ENCODE measurements around the gene MOB3C. TPM values are rescaled to one million over a fixed set of nuclear protein-coding genes. Genes with fewer than 3 reads are reported as not detected.

The MOB3C gene
- total RNA-seq, 1 donor from 2014 or later: 1.1 TPM

- no peaks in the 10 kb centered on the region for H3K9me3 Mint-ChIP-seq
- Histone ChIP-seq H3F3A (ENCODE audit: low read depth) (no peaks in the 10 kb centered on the region), H3K79me2 (ENCODE audit: low read depth) (no peaks in the 10 kb centered on the region), H3K27ac (no peak overlapping the region), H3K4me3 (no peak overlapping the region), H3K9ac (no peak overlapping the region), H3K4me2 (no peak overlapping the region), H3K27me3 (no peaks in the 10 kb centered on the region), H3K4me1 (peaks cover 7% of the 10 kb centered on the region), H3K36me3 (no peaks in the 10 kb centered on the region), H2AFZ (replicated peaks) (no peak overlapping the region), H3K9me3 (ENCODE audit: low read depth) (no peaks in the 10 kb centered on the region), H4K20me1 (ENCODE audit: low read depth) (no peaks in the 10 kb centered on the region)
- DNase-seq (ENCODE audit: low spot score): no peak
- H3K4me3 Mint-ChIP-seq: no peak overlapping the region
- H3K36me3 Mint-ChIP-seq: peaks cover 26% of the 10 kb centered on the region
- TF ChIP-seq EZH2 (IDR thresholded peaks at IDR 0.05) (no peak), CTCF (IDR thresholded peaks at IDR 0.05) (no peak), EZH2phosphoT487 (IDR thresholded peaks at IDR 0.05) (no peak)
- no peak overlapping the region for H3K27ac Mint-ChIP-seq
- H3K27me3 Mint-ChIP-seq (ENCODE audit: insufficient read depth, low read depth): no peaks in the 10 kb centered on the region
- H3K4me1 Mint-ChIP-seq: no peaks in the 10 kb centered on the region
Measured at GRCh38 chr1:46592823-46593222, 23.8 kb downstream of the MOB3C start.

GRCh38 chr1:46589529-46589928 lies 27.1 kb downstream of the MOB3C start:
- no peak overlapping the region for H2AFZ ChIP-seq (replicated peaks)
- H3K4me3 Mint-ChIP-seq: no peak overlapping the region
- peaks cover 7% of the 10 kb centered on the region for H3K4me1 ChIP-seq
- no peaks in the 10 kb centered on the region for H3K9me3 ChIP-seq (ENCODE audit: low read depth)
- H3K4me1 Mint-ChIP-seq: no peaks in the 10 kb centered on the region
- no peak overlapping the region for H3K27ac ChIP-seq
- H3K79me2 ChIP-seq (ENCODE audit: low read depth): no peaks in the 10 kb centered on the region
- no peaks in the 10 kb centered on the region for H3K27me3 ChIP-seq
- no peak overlapping the region for H3K4me2 ChIP-seq
- no peaks in the 10 kb centered on the region for H3F3A ChIP-seq (ENCODE audit: low read depth)
- DNase-seq (ENCODE audit: low spot score): no peak
- H3K36me3 Mint-ChIP-seq: peaks cover 27% of the 10 kb centered on the region
- no peak overlapping the region for H3K4me3 ChIP-seq
- no peaks in the 10 kb centered on the region for H3K36me3 ChIP-seq
- TF ChIP-seq CTCF (IDR thresholded peaks at IDR 0.05): no peak
- no peak for TF ChIP-seq EZH2phosphoT487 (IDR thresholded peaks at IDR 0.05)
- no peak for TF ChIP-seq EZH2 (IDR thresholded peaks at IDR 0.05)
- no peaks in the 10 kb centered on the region for H4K20me1 ChIP-seq (ENCODE audit: low read depth)
- peaks cover 2% of the 10 kb centered on the region for H3K27me3 Mint-ChIP-seq (ENCODE audit: insufficient read depth, low read depth)
- no peak overlapping the region for H3K9ac ChIP-seq
- no peaks in the 10 kb centered on the region for H3K9me3 Mint-ChIP-seq
- H3K27ac Mint-ChIP-seq: no peak overlapping the region

GRCh38 chr1:46587069-46587468 lies 29.5 kb downstream of the MOB3C start:
- H3K9me3 ChIP-seq (ENCODE audit: low read depth): no peaks in the 10 kb centered on the region
- no peaks in the 10 kb centered on the region for H3K27me3 ChIP-seq
- no peaks in the 10 kb centered on the region for H4K20me1 ChIP-seq (ENCODE audit: low read depth)
- no peak for TF ChIP-seq CTCF (IDR thresholded peaks at IDR 0.05)
- TF ChIP-seq EZH2 (IDR thresholded peaks at IDR 0.05): no peak
- no peak for TF ChIP-seq EZH2phosphoT487 (IDR thresholded peaks at IDR 0.05)
- H3K9me3 Mint-ChIP-seq: no peaks in the 10 kb centered on the region
- no peak overlapping the region for H3K4me3 ChIP-seq
- H3F3A ChIP-seq (ENCODE audit: low read depth): no peaks in the 10 kb centered on the region
- H3K36me3 ChIP-seq: no peaks in the 10 kb centered on the region
- no peak overlapping the region for H3K27ac ChIP-seq
- no peak for DNase-seq (ENCODE audit: low spot score)
- no peak overlapping the region for H3K4me3 Mint-ChIP-seq
- no peak overlapping the region for H3K4me2 ChIP-seq
- peaks cover 23% of the 10 kb centered on the region for H3K4me1 ChIP-seq
- H3K4me1 Mint-ChIP-seq: peaks cover 5% of the 10 kb centered on the region
- no peaks in the 10 kb centered on the region for H3K79me2 ChIP-seq (ENCODE audit: low read depth)
- peaks cover 2% of the 10 kb centered on the region for H3K27me3 Mint-ChIP-seq (ENCODE audit: insufficient read depth, low read depth)
- H2AFZ ChIP-seq (replicated peaks): no peak overlapping the region
- no peak overlapping the region for H3K9ac ChIP-seq
- H3K36me3 Mint-ChIP-seq: peaks cover 21% of the 10 kb centered on the region
- no peak overlapping the region for H3K27ac Mint-ChIP-seq

Data from neural progenitor cell (in vitro differentiated cells).